Skeletal muscle satellite cell (primary cell): ENCODE measurements around the gene SPX.

Experiments
- H3K27me3 ChIP-seq: 2 replicates; pipeline ENCODE4 v1.7.0; 2013; ENCODE audit warnings: low read length; ENCODE audit not compliant: control insufficient read depth, insufficient read depth
- H3K36me3 ChIP-seq: 2 replicates; pipeline ENCODE4 v1.7.0; 2013; ENCODE audit warnings: mild to moderate bottlenecking, control low read depth, low read length; ENCODE audit not compliant: insufficient read depth
- H3K4me1 ChIP-seq: 2 replicates; pipeline ENCODE4 v1.7.0; 2013; ENCODE audit warnings: low read length; ENCODE audit not compliant: control insufficient read depth, insufficient read depth
- H3K4me2 ChIP-seq: 2 replicates; pipeline ENCODE4 v1.7.0; 2013; ENCODE audit warnings: mild to moderate bottlenecking, low read length
- H3K4me3 ChIP-seq: 2 replicates; pipeline ENCODE4 v1.7.0; 2013; ENCODE audit warnings: low read length
- H3K9ac ChIP-seq: 2 replicates; pipeline ENCODE4 v1.7.0; 2013; ENCODE audit warnings: mild to moderate bottlenecking, low read depth, low read length, moderate library complexity
- H3K9me3 ChIP-seq: replicated peaks from 2 replicates; pipeline ENCODE4 v1.7.0; 2013; ENCODE audit warnings: mild to moderate bottlenecking, control low read depth, low read length

SPX gene

DNA sequence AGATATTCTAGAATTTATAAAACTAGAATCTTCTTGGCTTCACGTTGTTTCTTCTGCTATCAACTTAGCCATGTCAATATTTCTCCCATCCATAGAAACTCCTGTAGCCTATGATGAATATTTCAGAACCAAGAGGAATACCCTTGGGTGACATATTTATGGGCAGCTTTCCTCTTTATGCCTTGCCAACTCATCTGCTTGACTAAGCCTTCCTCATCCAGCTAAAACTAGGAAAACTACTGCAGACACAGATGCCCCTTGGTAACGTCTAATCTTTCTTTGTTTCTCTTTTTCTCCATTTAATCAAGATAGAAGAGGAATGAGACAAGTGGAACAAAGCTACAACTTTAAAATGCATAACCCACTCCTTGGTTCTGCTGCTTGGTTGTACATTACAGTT is 18.2 kb upstream of the SPX start:
- Histone ChIP-seq H3K27me3 (no peaks in the 10 kb centered on the region), H3K9ac (no peak overlapping the region), H3K9me3 (no peaks in the 10 kb centered on the region), H3K4me3 (no peak overlapping the region), H3K4me1 (peaks cover 13% of the 10 kb centered on the region), H3K36me3 (peaks cover 28% of the 10 kb centered on the region), H3K4me2 (no peak overlapping the region)

DNA sequence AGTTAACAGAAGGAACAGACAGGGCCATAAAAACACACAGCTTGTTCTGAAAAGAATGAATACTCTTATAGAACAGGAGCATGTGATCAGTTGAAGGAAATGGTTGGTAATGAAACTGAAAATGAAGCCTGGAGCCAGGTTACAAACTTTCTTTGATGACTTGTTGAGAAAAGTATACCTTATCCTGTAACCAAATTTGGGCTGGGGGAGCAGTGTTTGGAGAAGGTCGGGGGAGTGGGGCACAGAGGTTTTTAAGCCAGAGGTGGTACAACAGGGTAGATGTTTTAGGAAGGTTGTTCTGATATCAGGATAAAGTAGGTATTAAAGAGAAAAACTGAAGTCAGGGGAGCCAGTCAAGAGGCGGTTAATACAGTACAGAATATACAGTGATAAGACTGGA is 16.3 kb upstream of the SPX start:
- no peaks in the 10 kb centered on the region for H3K27me3 ChIP-seq
- H3K9ac ChIP-seq, result no peak overlapping the region
- H3K4me3 ChIP-seq, result no peak overlapping the region
- no peaks in the 10 kb centered on the region for H3K4me1 ChIP-seq
- H3K36me3 ChIP-seq, result peaks cover 46% of the 10 kb centered on the region
- H3K9me3 ChIP-seq, result no peaks in the 10 kb centered on the region
- no peak overlapping the region for H3K4me2 ChIP-seq

DNA sequence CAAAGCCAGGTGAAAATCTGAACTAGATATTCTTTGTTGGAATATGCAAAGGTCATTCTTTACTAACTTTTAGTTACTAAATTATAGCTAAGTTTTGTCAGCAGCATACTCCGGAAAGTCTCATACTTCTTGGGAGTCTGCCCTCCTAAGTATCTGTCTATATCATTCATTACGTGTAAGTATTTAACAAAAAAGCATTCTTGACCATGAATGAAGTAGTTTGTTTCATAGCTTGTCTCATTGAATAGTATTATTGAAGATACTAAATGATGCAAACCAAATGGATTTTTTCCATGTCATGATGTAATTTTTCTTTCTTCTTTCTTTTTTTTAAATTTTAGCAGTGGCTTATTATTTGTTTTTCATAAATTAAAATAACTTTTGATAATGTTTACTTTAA is 9.8 kb upstream of the SPX start:
- Histone ChIP-seq H3K36me3 (peaks cover 58% of the 10 kb centered on the region), H3K4me2 (no peak overlapping the region), H3K4me3 (no peak overlapping the region)

GRCh38 chr12:21518451-21518850 is 7.6 kb upstream of the SPX start:
- Histone ChIP-seq H3K4me2 (no peak overlapping the region), H3K36me3 (peaks cover 43% of the 10 kb centered on the region), H3K27me3 (no peaks in the 10 kb centered on the region), H3K9ac (no peak overlapping the region), H3K4me1 (no peaks in the 10 kb centered on the region), H3K9me3 (no peaks in the 10 kb centered on the region), H3K4me3 (no peak overlapping the region)

More for the DNA sequence above, 9.8 kb upstream of the SPX start:
- Histone ChIP-seq H3K27me3 (no peaks in the 10 kb centered on the region), H3K9me3 (no peaks in the 10 kb centered on the region), H3K9ac (no peak overlapping the region), H3K4me1 (no peaks in the 10 kb centered on the region)

- Histone ChIP-seq H3K27me3 (no peaks in the 10 kb centered on the region), H3K4me1 (peaks cover 7% of the 10 kb centered on the region), H3K9ac (no peak overlapping the region), H3K9me3 (no peaks in the 10 kb centered on the region), H3K4me2 (no peak overlapping the region), H3K4me3 (no peak overlapping the region), H3K36me3 (peaks cover 19% of the 10 kb centered on the region)
Measured at GRCh38 chr12:21521541-21521940, 4.6 kb upstream of the SPX start.

- peaks cover 8% of the 10 kb centered on the region for H3K4me1 ChIP-seq
- peaks cover 6% of the 10 kb centered on the region for H3K36me3 ChIP-seq
- H3K9ac ChIP-seq, result no peak overlapping the region
- no peaks in the 10 kb centered on the region for H3K9me3 ChIP-seq
- H3K27me3 ChIP-seq, result no peaks in the 10 kb centered on the region
- H3K4me2 ChIP-seq, result no peak overlapping the region
- H3K4me3 ChIP-seq, result no peak overlapping the region
Measured at GRCh38 chr12:21523148-21523547, 2.9 kb upstream of the SPX start.

DNA sequence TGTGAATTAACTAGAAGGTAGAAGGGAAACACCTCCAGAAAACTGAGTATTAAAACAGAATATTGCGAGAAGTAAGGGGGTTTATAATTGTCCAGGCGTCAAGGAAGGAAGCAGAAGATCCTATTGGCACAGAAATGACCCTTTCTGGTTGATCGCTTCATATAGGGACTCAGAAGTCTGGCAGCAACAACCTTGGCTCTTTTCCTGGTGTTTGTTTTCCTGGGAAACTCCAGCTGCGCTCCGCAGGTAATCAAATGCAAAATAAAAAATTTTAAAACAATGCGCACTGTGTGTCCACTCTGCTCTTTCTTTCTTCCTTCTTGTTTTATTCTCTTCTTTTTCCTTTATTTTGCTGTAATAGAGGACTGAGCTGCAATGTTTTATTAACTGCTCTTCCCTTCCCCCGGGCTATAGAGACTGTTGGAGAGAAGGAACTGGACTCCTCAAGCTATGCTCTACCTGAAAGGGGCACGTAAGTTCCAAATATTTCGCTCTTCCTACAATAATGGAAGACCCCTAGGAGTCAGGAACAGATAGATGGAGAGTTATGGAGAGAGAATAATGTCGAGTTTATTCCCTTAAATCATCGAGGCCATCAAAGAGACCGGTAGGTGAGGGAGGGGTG is 737 bp downstream of the SPX start:
- Histone ChIP-seq H3K9ac (peak overlapping the region; percentile 83), H3K9me3 (no peaks in the 10 kb centered on the region), H3K36me3 (no peaks in the 10 kb centered on the region), H3K4me1 (peaks cover 10% of the 10 kb centered on the region), H3K27me3 (no peaks in the 10 kb centered on the region), H3K4me2 (peak overlapping the region; percentile 98), H3K4me3 (peak overlapping the region; percentile 88)

DNA sequence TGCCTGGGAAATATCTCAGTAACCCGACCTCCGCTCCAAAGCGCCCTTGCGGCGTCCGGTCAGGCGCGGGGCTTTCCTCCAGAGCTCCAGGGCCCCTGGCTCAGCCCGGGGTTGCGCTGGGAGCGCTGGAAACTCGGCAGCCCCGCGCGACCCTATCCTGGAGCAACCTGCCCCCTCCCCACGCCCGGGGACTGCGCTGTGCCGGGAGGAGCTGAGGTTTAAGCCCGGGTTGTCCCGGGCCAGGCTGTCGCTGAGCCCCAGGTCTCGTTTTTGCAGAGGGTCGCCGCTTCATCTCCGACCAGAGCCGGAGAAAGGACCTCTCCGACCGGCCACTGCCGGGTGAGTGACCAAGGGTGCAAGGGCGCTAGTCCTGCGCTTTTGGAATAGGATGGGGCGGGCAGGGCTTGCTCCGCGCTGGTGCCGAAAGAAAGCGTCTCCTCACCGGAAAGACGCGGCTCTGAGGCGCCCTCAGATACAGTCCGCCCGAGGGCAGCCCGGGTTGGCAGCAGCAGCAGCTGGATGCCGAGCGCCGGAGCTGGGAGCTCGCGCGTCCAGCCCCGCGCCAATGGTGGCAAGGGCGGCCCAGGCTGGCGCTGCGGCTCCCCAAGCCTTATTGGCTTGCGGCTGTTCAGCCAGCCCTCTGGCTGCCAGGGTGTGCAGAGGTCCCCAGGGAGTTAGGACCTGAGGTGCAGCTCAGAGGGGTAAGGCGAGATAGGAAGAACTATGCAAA is 1.5 kb downstream of the SPX start:
- H3K9ac ChIP-seq, result peak overlapping the region; percentile 83
- H3K4me1 ChIP-seq, result peaks cover 10% of the 10 kb centered on the region
- H3K4me3 ChIP-seq, result peak overlapping the region; percentile 88
- H3K27me3 ChIP-seq, result no peaks in the 10 kb centered on the region
- peak overlapping the region; percentile 98 for H3K4me2 ChIP-seq
- no peaks in the 10 kb centered on the region for H3K9me3 ChIP-seq
- no peaks in the 10 kb centered on the region for H3K36me3 ChIP-seq

DNA sequence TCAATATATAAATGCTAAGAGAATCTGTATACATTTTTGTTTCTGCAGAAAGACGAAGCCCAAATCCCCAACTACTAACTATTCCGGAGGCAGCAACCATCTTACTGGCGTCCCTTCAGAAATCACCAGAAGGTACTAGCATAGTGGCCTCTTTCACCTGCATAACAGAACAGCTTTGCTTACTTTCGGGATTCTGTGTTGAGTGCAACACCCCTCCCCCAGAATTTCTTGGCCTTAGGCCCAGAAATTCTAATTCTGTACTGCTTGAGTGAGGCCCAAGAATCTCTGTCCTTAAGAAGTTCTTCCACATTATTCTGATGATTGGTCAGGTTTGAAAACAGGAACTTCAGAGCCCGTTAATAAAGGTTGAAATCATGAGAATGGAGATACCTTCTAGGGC is 2.9 kb downstream of the SPX start:
- Histone ChIP-seq H3K9me3 (no peaks in the 10 kb centered on the region), H3K4me1 (peaks cover 10% of the 10 kb centered on the region), H3K4me2 (no peak overlapping the region), H3K27me3 (no peaks in the 10 kb centered on the region), H3K4me3 (no peak overlapping the region), H3K36me3 (no peaks in the 10 kb centered on the region), H3K9ac (no peak overlapping the region)

DNA sequence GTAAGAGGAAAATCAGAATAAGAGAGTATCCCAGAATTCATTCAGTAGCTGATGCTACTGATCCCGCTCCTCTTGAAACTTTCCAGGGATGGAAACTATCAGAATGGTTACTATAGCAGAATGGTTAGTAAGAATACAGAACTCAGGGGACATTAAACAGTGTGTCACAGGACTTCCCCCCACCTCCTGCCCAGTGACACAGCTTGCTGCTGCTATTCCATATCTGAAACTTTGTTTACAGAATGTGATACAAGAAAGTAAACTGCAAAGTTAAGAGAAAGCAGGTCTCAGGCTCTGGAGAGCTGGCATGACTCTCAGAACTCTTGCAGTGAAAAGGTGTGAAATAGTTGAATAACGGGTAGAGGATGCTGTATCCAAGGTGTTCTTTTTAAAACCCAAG is 3.4 kb downstream of the SPX start:
- H3K9ac ChIP-seq, result no peak overlapping the region
- H3K4me3 ChIP-seq, result no peak overlapping the region
- H3K9me3 ChIP-seq, result no peaks in the 10 kb centered on the region
- H3K36me3 ChIP-seq, result no peaks in the 10 kb centered on the region
- H3K4me1 ChIP-seq, result peaks cover 10% of the 10 kb centered on the region
- no peaks in the 10 kb centered on the region for H3K27me3 ChIP-seq
- no peak overlapping the region for H3K4me2 ChIP-seq

GRCh38 chr12:21538061-21538653 is 12.1 kb downstream of the SPX start:
- Histone ChIP-seq H3K4me2 (no peak overlapping the region), H3K36me3 (no peaks in the 10 kb centered on the region), H3K27me3 (no peaks in the 10 kb centered on the region), H3K4me3 (no peak overlapping the region), H3K4me1 (no peaks in the 10 kb centered on the region), H3K9ac (no peak overlapping the region), H3K9me3 (no peaks in the 10 kb centered on the region)

- Histone ChIP-seq H3K36me3 (no peaks in the 10 kb centered on the region), H3K9me3 (no peaks in the 10 kb centered on the region), H3K4me3 (no peak overlapping the region), H3K27me3 (no peaks in the 10 kb centered on the region), H3K4me1 (no peaks in the 10 kb centered on the region), H3K9ac (no peak overlapping the region), H3K4me2 (no peak overlapping the region)
Measured at GRCh38 chr12:21539797-21540196, 13.7 kb downstream of the SPX start.
